ENCODE data around the gene COPRS.
"Not testable (repeated sequence)": the region's sequence is repeated elsewhere in the genome, so short reads cannot be mapped to it uniquely, and the experiment has no call there.

The COPRS gene

GRCh38 chr17:31818863-31819262, 40.2 kb downstream of the COPRS start:
- H3K4me1 ChIP-seq (ENCODE audit: control insufficient read depth in 2 of 2, insufficient read depth in 1 of 2, low read depth in 1 of 2, low read length in 2 of 2); H2AK5ac ChIP-seq (ENCODE audit: low read depth, low read length); H3K9me3 ChIP-seq (replicated peaks in 1 of 2; ENCODE audit: control insufficient read depth in 2 of 2, insufficient read depth in 1 of 2, low read depth in 1 of 2, low read length in 2 of 2); H2BK5ac ChIP-seq (ENCODE audit: low read length); H3K79me1 ChIP-seq (ENCODE audit: low read depth, low read length); H3K14ac ChIP-seq (ENCODE audit: low read length); H3K4me3 ChIP-seq (ENCODE audit: low read length in 2 of 2); DNase-seq (ENCODE audit: low spot score); H4K91ac ChIP-seq (ENCODE audit: low read depth, low read length, poor library complexity); H3K18ac ChIP-seq (ENCODE audit: low read length); H3K27me3 ChIP-seq (ENCODE audit: control insufficient read depth in 3 of 3, insufficient read depth in 3 of 3, low read depth in 1 of 3, low read length in 3 of 3); H3K27ac ChIP-seq (replicated peaks; ENCODE audit: low read length); H3K9ac ChIP-seq (ENCODE audit: low read depth, low read length, poor library complexity); H3K4me2 ChIP-seq (ENCODE audit: insufficient read depth, low read length, poor library complexity, severe bottlenecking); H3K36me3 ChIP-seq (replicated peaks in 1 of 2; ENCODE audit: control insufficient read depth in 2 of 2, insufficient read depth in 2 of 2, low read length in 2 of 2); H3K4ac ChIP-seq (ENCODE audit: low read length); H2BK120ac ChIP-seq (ENCODE audit: low read depth, low read length); H2BK15ac ChIP-seq (ENCODE audit: low read length); H3K23ac ChIP-seq (ENCODE audit: low read depth, low read length, poor library complexity); H2AFZ ChIP-seq (ENCODE audit: low read length); H2BK12ac ChIP-seq (ENCODE audit: low read length); H4K8ac ChIP-seq (ENCODE audit: low read depth, low read length): not testable (repeated sequence)
- WGBS, 2 donors (ENCODE audit: extremely low coverage in 2 of 2, insufficient read length in 2 of 2, insufficient replicate concordance in 1 of 2): no CpG with 5 or more reads among the region's 7 CpGs

GRCh38 chr17:31815212-31815730, 43.8 kb downstream of the COPRS start:
- no peak overlapping the region for H2BK15ac ChIP-seq (ENCODE audit: low read length)
- no peaks in the 10 kb centered on the region for H3K36me3 ChIP-seq (replicated peaks in 1 of 2; ENCODE audit: control insufficient read depth in 2 of 2, insufficient read depth in 2 of 2, low read length in 2 of 2)
- H2BK12ac ChIP-seq (ENCODE audit: low read length): no peak overlapping the region
- no peaks in the 10 kb centered on the region for H3K9me3 ChIP-seq (replicated peaks in 1 of 2; ENCODE audit: control insufficient read depth in 2 of 2, insufficient read depth in 1 of 2, low read depth in 1 of 2, low read length in 2 of 2)
- no peak overlapping the region for H3K18ac ChIP-seq (ENCODE audit: low read length)
- no peak overlapping the region for H3K4me3 ChIP-seq (ENCODE audit: low read length in 2 of 2)
- H3K4me1 ChIP-seq (ENCODE audit: control insufficient read depth in 2 of 2, insufficient read depth in 1 of 2, low read depth in 1 of 2, low read length in 2 of 2): no peaks in the 10 kb centered on the region
- H3K27ac ChIP-seq (replicated peaks; ENCODE audit: low read length): no peak overlapping the region
- H3K4me2 ChIP-seq (ENCODE audit: insufficient read depth, low read length, poor library complexity, severe bottlenecking): no peak overlapping the region
- no peak overlapping the region for H2BK5ac ChIP-seq (ENCODE audit: low read length)
- H3K27me3 ChIP-seq (ENCODE audit: control insufficient read depth in 3 of 3, insufficient read depth in 3 of 3, low read depth in 1 of 3, low read length in 3 of 3): peaks cover 0 to 4% (median 0%) of the 10 kb centered on the region in 3 experiments
- no peak overlapping the region for H4K91ac ChIP-seq (ENCODE audit: low read depth, low read length, poor library complexity)
- no CpG with 5 or more reads among the region's 5 CpGs for WGBS, 2 donors (ENCODE audit: extremely low coverage in 2 of 2, insufficient read length in 2 of 2, insufficient replicate concordance in 1 of 2)
- no peak overlapping the region for H3K14ac ChIP-seq (ENCODE audit: low read length)
- H3K4ac ChIP-seq (ENCODE audit: low read length): no peak overlapping the region
- no peak overlapping the region for H2AFZ ChIP-seq (ENCODE audit: low read length)
- no peak overlapping the region for H2AK5ac ChIP-seq (ENCODE audit: low read depth, low read length)
- DNase-seq (ENCODE audit: low spot score): no peak
- H2BK120ac ChIP-seq (ENCODE audit: low read depth, low read length): no peak overlapping the region
- H3K23ac ChIP-seq (ENCODE audit: low read depth, low read length, poor library complexity): no peak overlapping the region
- H3K79me1 ChIP-seq (ENCODE audit: low read depth, low read length): no peaks in the 10 kb centered on the region
- H3K9ac ChIP-seq (ENCODE audit: low read depth, low read length, poor library complexity): no peak overlapping the region
- H4K8ac ChIP-seq (ENCODE audit: low read depth, low read length): no peak overlapping the region

- no peaks in the 10 kb centered on the region for H3K27me3 ChIP-seq (ENCODE audit: control insufficient read depth in 3 of 3, insufficient read depth in 3 of 3, low read depth in 1 of 3, low read length in 3 of 3)
- no peak overlapping the region for H4K91ac ChIP-seq (ENCODE audit: low read depth, low read length, poor library complexity)
- H3K4me2 ChIP-seq (ENCODE audit: insufficient read depth, low read length, poor library complexity, severe bottlenecking): no peak overlapping the region
- no peak overlapping the region for H2BK120ac ChIP-seq (ENCODE audit: low read depth, low read length)
- no peak overlapping the region for H2BK15ac ChIP-seq (ENCODE audit: low read length)
- no peak overlapping the region for H2AFZ ChIP-seq (ENCODE audit: low read length)
- H3K36me3 ChIP-seq (replicated peaks in 1 of 2; ENCODE audit: control insufficient read depth in 2 of 2, insufficient read depth in 2 of 2, low read length in 2 of 2): no peaks in the 10 kb centered on the region
- H2BK5ac ChIP-seq (ENCODE audit: low read length): no peak overlapping the region
- H2BK12ac ChIP-seq (ENCODE audit: low read length): no peak overlapping the region
- no CpG with 5 or more reads among the region's 4 CpGs for WGBS, 2 donors (ENCODE audit: extremely low coverage in 2 of 2, insufficient read length in 2 of 2, insufficient replicate concordance in 1 of 2)
- no peak overlapping the region for H3K23ac ChIP-seq (ENCODE audit: low read depth, low read length, poor library complexity)
- no peak for DNase-seq (ENCODE audit: low spot score)
- H3K27ac ChIP-seq (replicated peaks; ENCODE audit: low read length): no peak overlapping the region
- H3K14ac ChIP-seq (ENCODE audit: low read length): no peak overlapping the region
- no peak overlapping the region for H4K8ac ChIP-seq (ENCODE audit: low read depth, low read length)
- H3K4me1 ChIP-seq (ENCODE audit: control insufficient read depth in 2 of 2, insufficient read depth in 1 of 2, low read depth in 1 of 2, low read length in 2 of 2): no peaks in the 10 kb centered on the region
- no peaks in the 10 kb centered on the region for H3K79me1 ChIP-seq (ENCODE audit: low read depth, low read length)
- H3K4me3 ChIP-seq (ENCODE audit: low read length in 2 of 2): no peak overlapping the region
- H3K9me3 ChIP-seq (replicated peaks in 1 of 2; ENCODE audit: control insufficient read depth in 2 of 2, insufficient read depth in 1 of 2, low read depth in 1 of 2, low read length in 2 of 2): peaks cover 0 to 2% of the 10 kb centered on the region in 2 donors
- no peak overlapping the region for H3K9ac ChIP-seq (ENCODE audit: low read depth, low read length, poor library complexity)
- no peak overlapping the region for H3K4ac ChIP-seq (ENCODE audit: low read length)
- H3K18ac ChIP-seq (ENCODE audit: low read length): no peak overlapping the region
- no peak overlapping the region for H2AK5ac ChIP-seq (ENCODE audit: low read depth, low read length)
These were observed 47.9 kb downstream of the COPRS start for GRCh38 chr17:31811101-31811500.

GRCh38 chr17:31809876-31810275, 49.2 kb downstream of the COPRS start:
- H3K4me1 ChIP-seq (ENCODE audit: control insufficient read depth in 2 of 2, insufficient read depth in 1 of 2, low read depth in 1 of 2, low read length in 2 of 2); H2BK5ac ChIP-seq (ENCODE audit: low read length); H2BK15ac ChIP-seq (ENCODE audit: low read length); H2AK5ac ChIP-seq (ENCODE audit: low read depth, low read length); H3K36me3 ChIP-seq (replicated peaks in 1 of 2; ENCODE audit: control insufficient read depth in 2 of 2, insufficient read depth in 2 of 2, low read length in 2 of 2); H3K18ac ChIP-seq (ENCODE audit: low read length); H3K79me1 ChIP-seq (ENCODE audit: low read depth, low read length); H3K4me2 ChIP-seq (ENCODE audit: insufficient read depth, low read length, poor library complexity, severe bottlenecking); H3K27ac ChIP-seq (replicated peaks; ENCODE audit: low read length); H3K9me3 ChIP-seq (replicated peaks in 1 of 2; ENCODE audit: control insufficient read depth in 2 of 2, insufficient read depth in 1 of 2, low read depth in 1 of 2, low read length in 2 of 2); H3K4me3 ChIP-seq (ENCODE audit: low read length in 2 of 2); H2BK12ac ChIP-seq (ENCODE audit: low read length); H3K23ac ChIP-seq (ENCODE audit: low read depth, low read length, poor library complexity); H2BK120ac ChIP-seq (ENCODE audit: low read depth, low read length); H3K9ac ChIP-seq (ENCODE audit: low read depth, low read length, poor library complexity); H3K4ac ChIP-seq (ENCODE audit: low read length); H3K14ac ChIP-seq (ENCODE audit: low read length); H4K91ac ChIP-seq (ENCODE audit: low read depth, low read length, poor library complexity); H2AFZ ChIP-seq (ENCODE audit: low read length); DNase-seq (ENCODE audit: low spot score); H4K8ac ChIP-seq (ENCODE audit: low read depth, low read length); H3K27me3 ChIP-seq (ENCODE audit: control insufficient read depth in 3 of 3, insufficient read depth in 3 of 3, low read depth in 1 of 3, low read length in 3 of 3): not testable (repeated sequence)
- no CpG with 5 or more reads among the region's 7 CpGs for WGBS, 2 donors (ENCODE audit: extremely low coverage in 2 of 2, insufficient read length in 2 of 2, insufficient replicate concordance in 1 of 2)

All from neuronal stem cell (in vitro differentiated cells).